Trophoblast cell (in vitro differentiated cells and primary cell): ENCODE results near the gene KCTD17.

Source experiments
- DNase-seq, 2 donors: peaks; one replicate each; pipeline ENCODE4 v3.0.0-alpha.2; 2016
- H2AFZ ChIP-seq: 2 replicates; pipeline ENCODE4 v1.6.1; 2013; ENCODE audit warnings: low read length, moderate library complexity, mild to moderate bottlenecking; ENCODE audit not compliant: insufficient read depth, poor library complexity
- H2AK5ac ChIP-seq: 2 replicates; pipeline ENCODE4 v1.6.1; 2013; ENCODE audit warnings: mild to moderate bottlenecking, low read length
- H2BK120ac ChIP-seq: 2 replicates; pipeline ENCODE4 v1.6.1; 2013; ENCODE audit warnings: low read length, mild to moderate bottlenecking, moderate library complexity; ENCODE audit not compliant: insufficient read depth, poor library complexity
- H2BK12ac ChIP-seq: 2 replicates; pipeline ENCODE4 v1.6.1; 2013; ENCODE audit warnings: mild to moderate bottlenecking, low read length, moderate library complexity
- H2BK5ac ChIP-seq: 2 replicates; pipeline ENCODE4 v1.6.1; 2013; ENCODE audit warnings: low read length, low read depth, moderate library complexity, mild to moderate bottlenecking; ENCODE audit not compliant: poor library complexity
- H3K14ac ChIP-seq: 2 replicates; pipeline ENCODE4 v1.6.1; 2013; ENCODE audit warnings: mild to moderate bottlenecking, low read length
- H3K18ac ChIP-seq: 2 replicates; pipeline ENCODE4 v1.6.1; 2013; ENCODE audit warnings: mild to moderate bottlenecking, low read length
- H3K23ac ChIP-seq: 2 replicates; pipeline ENCODE4 v1.6.1; 2013; ENCODE audit warnings: low read length
- H3K27ac ChIP-seq: 2 replicates; pipeline ENCODE4 v1.5.1; 2013; ENCODE audit warnings: low read depth, mild to moderate bottlenecking, inconsistent platforms, low read length, moderate library complexity
- H3K27me3 ChIP-seq: 2 replicates; pipeline ENCODE4 v1.6.1; 2013; ENCODE audit warnings: inconsistent platforms, mild to moderate bottlenecking, low read length, moderate library complexity; ENCODE audit not compliant: insufficient read depth
- H3K36me3 ChIP-seq, 2 experiments: 1 replicate in 1 of 2; 2 replicates in 1 of 2; pipeline ENCODE4 v1.6.1; 2013; ENCODE audit warnings: low read length in 2 of 2, mild to moderate bottlenecking in 2 of 2, moderate library complexity in 1 of 2; ENCODE audit not compliant: insufficient read depth in 2 of 2, control insufficient read depth in 1 of 2
- H3K4ac ChIP-seq: 2 replicates; pipeline ENCODE4 v1.6.1; 2013; ENCODE audit warnings: low read depth, mild to moderate bottlenecking, low read length, moderate library complexity
- H3K4me1 ChIP-seq, 2 experiments: 1 replicate in 1 of 2; 2 replicates in 1 of 2; pipeline ENCODE4 v1.6.1; 2013; ENCODE audit warnings: low read length in 2 of 2, mild to moderate bottlenecking in 2 of 2, moderate library complexity in 1 of 2; ENCODE audit not compliant: insufficient read depth in 2 of 2, control insufficient read depth in 1 of 2
- H3K4me2 ChIP-seq: 2 replicates; pipeline ENCODE4 v1.6.1; 2013; ENCODE audit warnings: inconsistent platforms, mild to moderate bottlenecking, low read length, moderate library complexity
- H3K4me3 ChIP-seq: 2 replicates; pipeline ENCODE4 v1.5.1; 2013; ENCODE audit warnings: mild to moderate bottlenecking, low read depth, low read length, inconsistent platforms
- H3K79me1 ChIP-seq: one replicate; pipeline ENCODE4 v1.6.1; 2013; ENCODE audit warnings: low read length
- H3K79me2 ChIP-seq: 2 replicates; pipeline ENCODE4 v1.6.1; 2013; ENCODE audit warnings: low read length, mild to moderate bottlenecking; ENCODE audit not compliant: control insufficient read depth, insufficient read depth, poor library complexity
- H3K9ac ChIP-seq: 2 replicates; pipeline ENCODE4 v1.6.1; 2013; ENCODE audit warnings: mild to moderate bottlenecking, low read length
- H3K9me3 ChIP-seq: 2 replicates; pipeline ENCODE4 v1.6.1; 2013; ENCODE audit warnings: low read depth, mild to moderate bottlenecking, control low read depth, inconsistent platforms, low read length; ENCODE audit not compliant: insufficient read depth
- H4K12ac ChIP-seq: 2 replicates; pipeline ENCODE4 v1.6.1; 2013; ENCODE audit warnings: low read depth, mild to moderate bottlenecking, low read length, moderate library complexity
- H4K8ac ChIP-seq: 2 replicates; pipeline ENCODE4 v1.6.1; 2013; ENCODE audit warnings: low read depth, mild to moderate bottlenecking, low read length, moderate library complexity
- H4K91ac ChIP-seq: one replicate; pipeline ENCODE4 v1.6.1; 2013; ENCODE audit warnings: low read depth, mild to moderate bottlenecking, low read length, moderate library complexity
- WGBS: extraction: QIAGEN DNeasy Blood & Tissue Kit; methylation state at CpG from one replicate; pipeline ENCODE4 v1.1.7; 2013; ENCODE audit warnings: missing lambda C conversion rate; ENCODE audit not compliant: insufficient read length, insufficient coverage; ENCODE audit errors: extremely low coverage; 5-methylcytosine and 5-hydroxymethylcytosine counted together

The KCTD17 gene

DNA sequence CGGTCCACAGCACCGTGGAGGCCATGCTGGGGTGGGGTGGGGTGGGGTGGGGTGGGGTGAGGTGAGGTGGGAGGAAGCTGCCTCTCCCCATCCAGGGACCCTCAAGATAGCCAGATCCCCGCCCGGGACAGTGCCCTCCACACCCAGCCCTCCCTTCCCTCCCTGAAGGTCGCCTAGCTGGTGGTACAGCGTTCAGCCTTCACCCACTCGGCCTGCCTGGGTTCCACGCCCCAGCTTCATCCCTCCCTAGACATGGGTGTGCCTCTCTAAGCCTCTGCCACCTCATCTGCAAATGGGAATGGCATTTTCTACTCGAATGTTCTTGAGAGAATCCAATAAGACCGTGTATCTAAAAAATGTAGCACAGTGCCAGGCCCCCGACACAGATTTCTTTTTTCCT lies 17.8 kb downstream of the KCTD17 start:
- H3K36me3 ChIP-seq: no peaks in the 10 kb centered on the region
- H3K9me3 ChIP-seq: peaks cover 4% of the 10 kb centered on the region
- H4K8ac ChIP-seq: no peak overlapping the region
- H3K79me2 ChIP-seq: no peaks in the 10 kb centered on the region
- H3K9ac ChIP-seq: no peak overlapping the region
- no peak overlapping the region for H3K14ac ChIP-seq
- no peak overlapping the region for H4K12ac ChIP-seq
- no peak overlapping the region for H2BK12ac ChIP-seq
- H3K27me3 ChIP-seq: peaks cover 14% of the 10 kb centered on the region
- no peak overlapping the region for H3K4me2 ChIP-seq
- H2BK120ac ChIP-seq: no peak overlapping the region
- no peak overlapping the region for H3K23ac ChIP-seq
- H3K4ac ChIP-seq: no peak overlapping the region
- no peak for DNase-seq
- no peak overlapping the region for H2AK5ac ChIP-seq
- no peak overlapping the region for H2AFZ ChIP-seq
- no peaks in the 10 kb centered on the region for H3K4me1 ChIP-seq
- no CpG with 5 or more reads among the region's 11 CpGs for WGBS
- H3K79me1 ChIP-seq: no peaks in the 10 kb centered on the region
- H4K91ac ChIP-seq: no peak overlapping the region
- no peak overlapping the region for H3K18ac ChIP-seq
- no peak overlapping the region for H2BK5ac ChIP-seq
- H3K4me3 ChIP-seq: no peak overlapping the region
- H3K27ac ChIP-seq: no peak overlapping the region

GRCh38 chr22:37069719-37070118 lies 18.2 kb downstream of the KCTD17 start:
- no peak overlapping the region for H3K14ac ChIP-seq
- no peak overlapping the region for H3K4ac ChIP-seq
- DNase-seq: no peak
- no peak overlapping the region for H3K9ac ChIP-seq
- no peak overlapping the region for H4K12ac ChIP-seq
- peaks cover 3% of the 10 kb centered on the region for H3K9me3 ChIP-seq
- no peak overlapping the region for H3K27ac ChIP-seq
- H2BK5ac ChIP-seq: no peak overlapping the region
- no peak overlapping the region for H2AK5ac ChIP-seq
- no peaks in the 10 kb centered on the region for H3K36me3 ChIP-seq
- H2AFZ ChIP-seq: no peak overlapping the region
- H3K79me1 ChIP-seq: no peaks in the 10 kb centered on the region
- H2BK120ac ChIP-seq: no peak overlapping the region
- no peak overlapping the region for H4K8ac ChIP-seq
- peaks cover 14% of the 10 kb centered on the region for H3K27me3 ChIP-seq
- no peak overlapping the region for H2BK12ac ChIP-seq
- no peak overlapping the region for H3K4me3 ChIP-seq
- no peaks in the 10 kb centered on the region for H3K79me2 ChIP-seq
- no peaks in the 10 kb centered on the region for H3K4me1 ChIP-seq
- H4K91ac ChIP-seq: no peak overlapping the region
- no peak overlapping the region for H3K4me2 ChIP-seq
- H3K23ac ChIP-seq: no peak overlapping the region
- H3K18ac ChIP-seq: no peak overlapping the region
- no CpG with 5 or more reads among the region's 9 CpGs for WGBS

DNA sequence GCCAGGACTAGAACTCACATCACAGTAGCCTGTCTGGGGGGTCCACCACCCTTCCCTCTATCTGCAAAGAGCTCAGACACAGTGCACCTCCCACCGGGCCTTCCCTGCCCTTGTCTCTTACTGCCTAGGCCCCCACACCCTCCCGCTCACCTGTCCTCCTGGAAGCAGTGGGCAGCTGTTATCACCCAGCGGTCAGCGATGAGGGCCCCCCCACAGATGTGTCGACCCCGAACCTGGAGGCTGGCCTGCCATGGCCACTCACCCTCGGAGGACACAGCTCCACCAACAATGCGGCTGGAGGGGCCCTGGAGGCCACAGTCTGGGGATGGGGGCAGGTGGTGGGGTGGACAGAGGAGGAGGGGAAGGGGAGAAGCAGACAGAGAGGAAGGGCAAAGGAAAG lies 18.8 kb downstream of the KCTD17 start:
- H2BK120ac ChIP-seq: no peak overlapping the region
- H4K8ac ChIP-seq: no peak overlapping the region
- H2AK5ac ChIP-seq: no peak overlapping the region
- no peaks in the 10 kb centered on the region for H3K79me1 ChIP-seq
- no peak overlapping the region for H4K12ac ChIP-seq
- no peak overlapping the region for H3K14ac ChIP-seq
- no peaks in the 10 kb centered on the region for H3K79me2 ChIP-seq
- H3K23ac ChIP-seq: no peak overlapping the region
- no peak overlapping the region for H3K18ac ChIP-seq
- H3K36me3 ChIP-seq: no peaks in the 10 kb centered on the region
- H2BK5ac ChIP-seq: no peak overlapping the region
- H3K9ac ChIP-seq: no peak overlapping the region
- no CpG with 5 or more reads among the region's 8 CpGs for WGBS
- no peak for DNase-seq
- H2BK12ac ChIP-seq: no peak overlapping the region
- H3K27ac ChIP-seq: no peak overlapping the region
- H3K4ac ChIP-seq: no peak overlapping the region
- H4K91ac ChIP-seq: no peak overlapping the region
- H3K9me3 ChIP-seq: peaks cover 3% of the 10 kb centered on the region
- peaks cover 14% of the 10 kb centered on the region for H3K27me3 ChIP-seq
- H3K4me3 ChIP-seq: no peak overlapping the region
- H3K4me2 ChIP-seq: no peak overlapping the region
- H2AFZ ChIP-seq: no peak overlapping the region
- H3K4me1 ChIP-seq: no peaks in the 10 kb centered on the region

DNA sequence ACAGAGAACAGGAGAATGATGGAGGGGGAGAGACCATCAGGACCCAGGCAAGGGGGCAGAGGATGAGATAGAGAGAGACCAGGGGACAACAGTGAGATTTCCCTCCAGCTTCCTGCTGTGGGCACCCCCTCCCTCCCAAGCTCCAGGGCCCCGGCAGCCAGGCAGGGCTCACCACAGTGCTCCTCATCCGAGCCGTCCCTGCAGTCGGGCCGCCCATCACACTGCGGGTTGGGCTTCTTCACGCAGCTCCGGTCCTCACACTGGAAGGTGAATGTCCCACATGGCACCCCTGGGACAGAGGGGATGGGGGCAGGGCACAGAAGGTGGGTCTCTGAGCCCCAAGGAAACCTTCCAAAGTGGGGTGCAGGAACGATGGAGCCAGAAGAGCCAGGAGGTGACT lies 19.2 kb downstream of the KCTD17 start:
- Histone ChIP-seq H3K79me1 (no peaks in the 10 kb centered on the region), H2BK120ac (no peak overlapping the region), H3K18ac (no peak overlapping the region), H4K91ac (no peak overlapping the region), H3K4me2 (no peak overlapping the region), H3K14ac (no peak overlapping the region), H2AK5ac (no peak overlapping the region), H2AFZ (no peak overlapping the region), H2BK5ac (no peak overlapping the region), H3K79me2 (no peaks in the 10 kb centered on the region), H3K9ac (no peak overlapping the region), H3K23ac (no peak overlapping the region), H3K27ac (no peak overlapping the region), H3K4me1 (no peaks in the 10 kb centered on the region), H3K27me3 (peaks cover 14% of the 10 kb centered on the region), H4K12ac (no peak overlapping the region), H4K8ac (no peak overlapping the region), H3K36me3 (no peaks in the 10 kb centered on the region), H3K4me3 (no peak overlapping the region), H3K4ac (no peak overlapping the region), H3K9me3 (peaks cover 3% of the 10 kb centered on the region), H2BK12ac (no peak overlapping the region)
- no peak for DNase-seq
- WGBS: no CpG with 5 or more reads among the region's 9 CpGs
